ENCODE measurements around the gene CMTM2.
"Not testable (repeated sequence)": the region's sequence is repeated elsewhere in the genome, so short reads cannot be mapped to it uniquely, and the experiment has no call there.

Gene CMTM2

DNA sequence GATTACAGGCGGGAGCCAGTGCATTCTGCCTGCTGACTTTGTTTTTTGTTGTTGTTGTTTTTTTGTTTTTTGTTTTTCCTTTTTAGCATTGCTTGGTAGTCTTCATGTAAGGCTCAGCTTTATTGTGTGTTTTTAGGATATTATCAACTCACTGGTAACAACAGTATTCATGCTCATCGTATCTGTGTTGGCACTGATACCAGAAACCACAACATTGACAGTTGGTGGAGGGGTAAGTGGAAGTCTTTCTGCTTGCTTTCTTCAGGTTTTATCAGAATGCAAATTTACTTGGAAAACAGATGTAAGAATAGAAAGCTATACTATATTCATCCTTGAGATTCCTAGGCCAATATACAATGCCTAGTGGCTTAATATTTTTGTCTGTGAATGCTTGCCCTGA is 16.3 kb upstream of the CMTM2 start:
- no peaks in the 10 kb centered on the region for H3K9me2 ChIP-seq (replicated peaks; ENCODE audit: low read depth, low read length)
- no peak overlapping the region for H2AFZ ChIP-seq (ENCODE audit: low read length)
- peaks cover 45% of the 10 kb centered on the region for H3K36me3 ChIP-seq (ENCODE audit: insufficient read depth, low read length)
- H3K9me3 ChIP-seq (ENCODE audit: insufficient read depth, low read depth, low read length) = no peaks in the 10 kb centered on the region
- TF ChIP-seq, protein P1, sequence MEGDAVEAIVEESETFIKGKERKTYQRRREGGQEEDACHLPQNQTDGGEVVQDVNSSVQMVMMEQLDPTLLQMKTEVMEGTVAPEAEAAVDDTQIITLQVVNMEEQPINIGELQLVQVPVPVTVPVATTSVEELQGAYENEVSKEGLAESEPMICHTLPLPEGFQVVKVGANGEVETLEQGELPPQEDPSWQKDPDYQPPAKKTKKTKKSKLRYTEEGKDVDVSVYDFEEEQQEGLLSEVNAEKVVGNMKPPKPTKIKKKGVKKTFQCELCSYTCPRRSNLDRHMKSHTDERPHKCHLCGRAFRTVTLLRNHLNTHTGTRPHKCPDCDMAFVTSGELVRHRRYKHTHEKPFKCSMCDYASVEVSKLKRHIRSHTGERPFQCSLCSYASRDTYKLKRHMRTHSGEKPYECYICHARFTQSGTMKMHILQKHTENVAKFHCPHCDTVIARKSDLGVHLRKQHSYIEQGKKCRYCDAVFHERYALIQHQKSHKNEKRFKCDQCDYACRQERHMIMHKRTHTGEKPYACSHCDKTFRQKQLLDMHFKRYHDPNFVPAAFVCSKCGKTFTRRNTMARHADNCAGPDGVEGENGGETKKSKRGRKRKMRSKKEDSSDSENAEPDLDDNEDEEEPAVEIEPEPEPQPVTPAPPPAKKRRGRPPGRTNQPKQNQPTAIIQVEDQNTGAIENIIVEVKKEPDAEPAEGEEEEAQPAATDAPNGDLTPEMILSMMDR (conservative IDR thresholded peaks at IDR 0.05; ENCODE audit: low read length) = no peak
- no peak for TF ChIP-seq EZH2phosphoT487 (IDR thresholded peaks at IDR 0.05; ENCODE audit: borderline replicate concordance)
- H3K4me2 ChIP-seq (ENCODE audit: low read depth, low read length, poor library complexity, severe bottlenecking) = peak overlapping the region; percentile 98
- H3K4me1 ChIP-seq (ENCODE audit: insufficient read depth, low read length, poor library complexity, severe bottlenecking) = peaks cover 62% of the 10 kb centered on the region
- peak overlapping the region; percentile 45 for H3K4me3 ChIP-seq (ENCODE audit: low read length, poor library complexity, severe bottlenecking)
- H3K9ac ChIP-seq (ENCODE audit: low read depth, low read length, poor library complexity, severe bottlenecking) = peak overlapping the region; percentile 7
- H3K27me3 ChIP-seq (ENCODE audit: insufficient read depth, low read length, poor library complexity, severe bottlenecking) = no peaks in the 10 kb centered on the region
- peaks cover 83% of the 10 kb centered on the region for H3K79me2 ChIP-seq (ENCODE audit: insufficient read depth, low read length)
- H3F3A ChIP-seq (ENCODE audit: low read depth) = no peaks in the 10 kb centered on the region; the same call in 1 of the 2 replicates
- H4K20me1 ChIP-seq (ENCODE audit: insufficient read depth, low read length, poor library complexity, severe bottlenecking) = peaks cover 62% of the 10 kb centered on the region

DNA sequence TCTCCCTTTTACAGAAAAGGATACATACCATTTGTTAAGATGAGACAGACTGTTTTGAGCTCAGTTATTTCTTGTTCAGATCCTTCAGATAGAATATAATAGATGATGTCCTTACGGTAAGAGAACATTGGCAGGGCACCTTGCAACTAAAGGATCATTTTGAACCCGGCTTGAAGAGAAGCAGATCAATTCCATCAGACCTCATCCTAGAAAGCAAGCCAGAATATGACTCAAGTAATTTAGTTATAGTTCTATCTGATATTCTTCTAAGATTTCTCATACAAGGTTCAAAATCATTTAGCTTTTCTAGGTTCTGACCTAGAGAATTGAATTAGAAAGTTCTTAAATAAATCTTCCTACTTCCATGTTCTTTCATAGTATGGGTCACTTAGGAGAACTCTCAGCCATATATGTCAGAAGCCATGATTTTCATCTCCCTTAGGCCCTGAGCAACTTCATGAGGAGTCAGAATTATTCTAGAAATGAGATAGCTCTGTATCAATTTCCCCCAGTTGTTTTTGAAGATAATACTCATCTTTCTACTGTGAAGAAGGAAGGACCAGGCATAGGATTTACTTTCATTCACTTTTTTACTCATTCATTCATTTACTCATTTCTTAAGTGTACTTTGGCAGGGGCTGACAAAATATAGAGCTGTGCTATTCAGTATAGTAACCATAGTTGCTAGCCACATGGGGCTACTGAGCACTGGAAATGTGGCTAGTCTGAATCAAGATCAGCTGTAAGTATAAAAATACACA is 15.5 kb upstream of the CMTM2 start:
- H4K20me1 ChIP-seq (ENCODE audit: insufficient read depth, low read length, poor library complexity, severe bottlenecking) = peaks cover 54% of the 10 kb centered on the region
- H3K4me2 ChIP-seq (ENCODE audit: low read depth, low read length, poor library complexity, severe bottlenecking) = peak overlapping the region; percentile 98
- no peaks in the 10 kb centered on the region for H3K27me3 ChIP-seq (ENCODE audit: insufficient read depth, low read length, poor library complexity, severe bottlenecking)
- peaks cover 45% of the 10 kb centered on the region for H3K36me3 ChIP-seq (ENCODE audit: insufficient read depth, low read length)
- no peak for TF ChIP-seq EZH2phosphoT487 (IDR thresholded peaks at IDR 0.05; ENCODE audit: borderline replicate concordance)
- TF ChIP-seq, protein P1 (conservative IDR thresholded peaks at IDR 0.05; ENCODE audit: low read length) = no peak
- H3K79me2 ChIP-seq (ENCODE audit: insufficient read depth, low read length) = peaks cover 76% of the 10 kb centered on the region
- H3K4me1 ChIP-seq (ENCODE audit: insufficient read depth, low read length, poor library complexity, severe bottlenecking) = peaks cover 54% of the 10 kb centered on the region
- peak overlapping the region; percentile 7 for H3K9ac ChIP-seq (ENCODE audit: low read depth, low read length, poor library complexity, severe bottlenecking)
- no peaks in the 10 kb centered on the region; the same call in 1 of the 2 replicates for H3F3A ChIP-seq (ENCODE audit: low read depth)
- H3K9me3 ChIP-seq (ENCODE audit: insufficient read depth, low read depth, low read length) = no peaks in the 10 kb centered on the region
- H3K4me3 ChIP-seq (ENCODE audit: low read length, poor library complexity, severe bottlenecking) = peak overlapping the region; percentile 45
- no peaks in the 10 kb centered on the region for H3K9me2 ChIP-seq (replicated peaks; ENCODE audit: low read depth, low read length)
- H2AFZ ChIP-seq (ENCODE audit: low read length) = no peak overlapping the region

DNA sequence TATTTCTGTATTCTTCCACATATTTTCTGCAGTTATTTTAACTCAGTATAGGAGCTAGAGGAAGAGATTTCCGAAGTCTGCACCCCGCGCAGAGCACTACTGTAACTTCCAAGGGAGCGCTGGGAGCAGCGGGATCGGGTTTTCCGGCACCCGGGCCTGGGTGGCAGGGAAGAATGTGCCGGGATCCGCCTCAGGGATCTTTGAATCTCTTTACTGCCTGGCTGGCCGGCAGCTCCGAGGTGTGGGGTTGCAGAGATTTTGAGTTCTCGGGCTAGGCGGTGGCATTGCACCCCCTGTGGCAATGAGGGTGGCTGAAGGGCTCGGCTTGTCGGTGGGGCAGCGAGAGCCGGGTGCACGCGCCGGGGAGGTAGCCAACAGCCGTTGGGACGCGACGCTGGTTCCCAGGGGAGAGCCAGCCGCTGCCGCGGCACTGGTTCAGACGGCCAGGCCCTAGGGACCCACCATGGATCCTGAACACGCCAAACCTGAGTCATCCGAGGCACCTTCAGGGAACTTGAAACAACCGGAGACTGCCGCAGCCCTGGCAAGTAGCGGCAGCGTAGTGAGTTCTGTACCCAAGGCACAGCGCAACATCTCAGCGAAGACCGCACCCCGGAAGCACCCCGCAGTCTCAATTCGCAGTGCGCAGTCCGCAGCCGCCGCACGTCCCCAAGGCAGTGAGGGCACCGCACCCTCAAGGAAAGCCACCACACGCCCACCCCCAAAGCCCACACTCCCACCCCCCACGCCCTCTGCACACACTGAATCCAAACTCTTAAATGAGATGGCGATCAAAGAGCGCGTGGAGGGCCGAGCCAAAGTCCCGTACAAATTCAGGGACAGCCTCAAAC is 13.0 kb upstream of the CMTM2 start, which contains the start of gene CMTM1:
TSS of gene CMTM1 (plus strand) at position 389 of the 851 bp plus-strand sequence. CDS start at position 464, 75 bp downstream.
- Histone ChIP-seq H3K9me2 (replicated peaks; ENCODE audit: low read depth, low read length) (no peaks in the 10 kb centered on the region), H4K20me1 (ENCODE audit: insufficient read depth, low read length, poor library complexity, severe bottlenecking) (peaks cover 32% of the 10 kb centered on the region), H3K4me3 (ENCODE audit: low read length, poor library complexity, severe bottlenecking) (no peak within 1 kb of the TSS), H3K36me3 (ENCODE audit: insufficient read depth, low read length) (peaks cover 39% of the 10 kb centered on the region), H3K9ac (ENCODE audit: low read depth, low read length, poor library complexity, severe bottlenecking) (no peak within 1 kb of the TSS), H3K27me3 (ENCODE audit: insufficient read depth, low read length, poor library complexity, severe bottlenecking) (no peaks in the 10 kb centered on the region), H2AFZ (ENCODE audit: low read length) (no peak within 1 kb of the TSS), H3K4me2 (ENCODE audit: low read depth, low read length, poor library complexity, severe bottlenecking) (no peak within 1 kb of the TSS), H3K79me2 (ENCODE audit: insufficient read depth, low read length) (peaks cover 50% of the 10 kb centered on the region), H3K4me1 (ENCODE audit: insufficient read depth, low read length, poor library complexity, severe bottlenecking) (peaks cover 42% of the 10 kb centered on the region), H3K9me3 (ENCODE audit: insufficient read depth, low read depth, low read length) (no peaks in the 10 kb centered on the region), H3F3A (ENCODE audit: low read depth) (no peaks in the 10 kb centered on the region; the same call in 1 of the 2 replicates)
- no peak for TF ChIP-seq EZH2phosphoT487 (IDR thresholded peaks at IDR 0.05; ENCODE audit: borderline replicate concordance)
- TF ChIP-seq, protein P1 (conservative IDR thresholded peaks at IDR 0.05; ENCODE audit: low read length) = no peak

DNA sequence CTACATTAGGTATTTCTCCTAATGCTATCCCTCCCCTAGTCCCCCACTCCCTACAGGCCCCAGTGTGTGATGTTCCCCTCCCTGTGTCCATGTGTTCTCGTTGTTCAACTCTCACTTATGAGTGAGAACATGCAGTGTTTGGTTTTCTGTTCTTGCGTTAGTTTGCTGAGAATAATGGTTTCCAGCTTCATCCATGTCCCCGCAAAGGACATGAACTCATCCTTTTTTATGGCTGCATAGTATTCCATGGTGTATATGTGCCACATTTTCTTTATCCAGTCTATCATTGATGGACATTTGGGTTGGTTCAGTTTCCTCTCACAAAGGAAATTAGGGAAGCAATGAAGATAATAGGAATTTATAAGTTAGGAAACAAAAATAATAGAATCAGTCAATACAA is 12.0 kb upstream of the CMTM2 start:
- not testable (repeated sequence) for H3K9ac ChIP-seq (ENCODE audit: low read depth, low read length, poor library complexity, severe bottlenecking); H3K4me3 ChIP-seq (ENCODE audit: low read length, poor library complexity, severe bottlenecking); H3K27me3 ChIP-seq (ENCODE audit: insufficient read depth, low read length, poor library complexity, severe bottlenecking); H3K4me2 ChIP-seq (ENCODE audit: low read depth, low read length, poor library complexity, severe bottlenecking); H3K9me2 ChIP-seq (replicated peaks; ENCODE audit: low read depth, low read length); H2AFZ ChIP-seq (ENCODE audit: low read length); H3F3A ChIP-seq (ENCODE audit: low read depth); H3K9me3 ChIP-seq (ENCODE audit: insufficient read depth, low read depth, low read length)
- Histone ChIP-seq H3K4me1 (ENCODE audit: insufficient read depth, low read length, poor library complexity, severe bottlenecking) (peaks cover 42% of the 10 kb centered on the region), H3K79me2 (ENCODE audit: insufficient read depth, low read length) (peaks cover 40% of the 10 kb centered on the region), H4K20me1 (ENCODE audit: insufficient read depth, low read length, poor library complexity, severe bottlenecking) (peaks cover 22% of the 10 kb centered on the region), H3K36me3 (ENCODE audit: insufficient read depth, low read length) (peaks cover 39% of the 10 kb centered on the region)

Measured in Loucy (cell line).